ENCODE data around the gene PAFAH2. TPM values are rescaled to one million over a fixed set of nuclear protein-coding genes. Genes with fewer than 3 reads are reported as not detected.

PAFAH2 gene
- total and polyA plus RNA-seq, 2 of the 13 experiments (the other 11 are each of a cell fraction or from before 2014, with no cell fraction given) = 6.9 to 9.4 TPM

DNA sequence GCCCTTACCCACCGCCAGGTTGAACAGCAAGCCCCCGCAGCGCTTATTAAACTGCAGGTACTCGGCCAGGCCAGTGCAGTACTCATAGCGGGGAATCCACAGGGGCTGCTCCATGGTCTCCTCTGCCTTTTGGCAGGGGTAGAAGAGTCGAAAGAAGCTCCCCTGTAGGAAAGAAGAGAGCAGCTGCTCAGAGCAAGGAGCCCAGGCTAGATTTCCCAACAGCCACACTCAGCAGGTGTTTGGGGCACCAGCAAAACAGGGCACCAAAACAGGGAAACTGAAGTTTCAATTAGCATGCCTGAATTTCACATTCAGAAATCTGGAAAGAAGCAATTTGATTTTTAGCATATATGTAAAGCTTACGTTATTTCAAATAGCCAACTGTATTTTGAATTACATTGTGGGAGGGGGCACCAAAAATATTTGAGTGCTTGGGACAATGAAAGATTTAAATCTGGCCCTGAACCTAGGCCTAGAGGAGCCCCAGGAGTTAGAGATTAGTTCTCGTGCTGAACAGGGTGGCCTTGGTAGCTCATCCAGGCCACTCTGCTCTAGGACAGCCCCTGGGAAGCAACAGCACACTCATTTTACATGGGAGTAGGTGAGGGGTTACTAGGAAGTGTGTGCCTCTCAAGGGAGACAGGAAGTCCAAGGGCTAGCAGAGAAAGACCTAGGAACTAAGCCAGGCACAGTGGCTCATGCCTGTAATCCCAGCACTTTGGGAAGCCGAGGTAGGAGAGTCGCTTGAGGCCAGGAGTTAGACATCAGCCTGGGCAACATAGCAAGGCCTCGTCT, 8.2 kb downstream of the PAFAH2 start (continued):
- TF ChIP-seq FOXC1 (CRISPR knock-in tag; IDR thresholded peaks at IDR 0.05; ENCODE audit: borderline replicate concordance) (no peak), FOXK2 (IDR thresholded peaks at IDR 0.05) (no peak), SMARCE1 (IDR thresholded peaks at IDR 0.05; ENCODE audit: borderline replicate concordance) (no peak), ZNF124 (CRISPR knock-in tag; IDR thresholded peaks at IDR 0.05) (no peak)
- TF ChIP-seq, protein P1, sequence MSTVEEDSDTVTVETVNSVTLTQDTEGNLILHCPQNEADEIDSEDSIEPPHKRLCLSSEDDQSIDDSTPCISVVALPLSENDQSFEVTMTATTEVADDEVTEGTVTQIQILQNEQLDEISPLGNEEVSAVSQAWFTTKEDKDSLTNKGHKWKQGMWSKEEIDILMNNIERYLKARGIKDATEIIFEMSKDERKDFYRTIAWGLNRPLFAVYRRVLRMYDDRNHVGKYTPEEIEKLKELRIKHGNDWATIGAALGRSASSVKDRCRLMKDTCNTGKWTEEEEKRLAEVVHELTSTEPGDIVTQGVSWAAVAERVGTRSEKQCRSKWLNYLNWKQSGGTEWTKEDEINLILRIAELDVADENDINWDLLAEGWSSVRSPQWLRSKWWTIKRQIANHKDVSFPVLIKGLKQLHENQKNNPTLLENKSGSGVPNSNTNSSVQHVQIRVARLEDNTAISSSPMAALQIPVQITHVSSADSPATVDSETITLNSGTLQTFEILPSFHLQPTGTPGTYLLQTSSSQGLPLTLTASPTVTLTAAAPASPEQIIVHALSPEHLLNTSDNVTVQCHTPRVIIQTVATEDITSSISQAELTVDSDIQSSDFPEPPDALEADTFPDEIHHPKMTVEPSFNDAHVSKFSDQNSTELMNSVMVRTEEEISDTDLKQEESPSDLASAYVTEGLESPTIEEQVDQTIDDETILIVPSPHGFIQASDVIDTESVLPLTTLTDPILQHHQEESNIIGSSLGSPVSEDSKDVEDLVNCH (CRISPR knock-in tag; IDR thresholded peaks at IDR 0.05) = no peak

DNA sequence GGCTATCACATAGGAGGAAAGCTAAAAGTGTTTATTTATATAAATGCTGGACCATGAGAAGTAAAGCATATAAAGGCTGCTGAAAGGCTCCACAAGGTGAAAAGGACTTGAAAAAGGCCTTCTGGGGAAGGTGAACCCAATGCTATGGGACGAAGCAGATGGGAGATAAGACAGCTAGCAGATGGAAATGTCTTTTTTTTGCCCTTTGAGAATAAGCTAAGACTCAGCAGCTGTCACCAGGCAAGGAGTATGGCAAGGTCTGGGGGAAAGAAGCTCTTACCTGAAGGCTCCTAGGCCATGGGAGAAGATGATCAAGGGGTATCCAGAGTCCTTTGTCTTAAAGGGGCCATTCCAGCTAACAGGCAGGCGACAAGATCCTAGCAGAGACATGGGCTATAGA, 9.9 kb downstream of the PAFAH2 start:
- ATAC-seq (no peak), DNase-seq (ENCODE audit: low spot score) (no peak), FAIRE-seq (no peak)
- Histone ChIP-seq H3K4me2 (ENCODE audit: low read depth, low read length) (no peak overlapping the region), H2AFZ (ENCODE audit: low read length) (no peak overlapping the region), H3K9ac (ENCODE audit: insufficient read depth, low read depth, low read length) (no peak overlapping the region), H3K4me1 (ENCODE audit: insufficient read depth, low read length) (no peaks in the 10 kb centered on the region), H3K36me3 (replicated peaks in 1 of 2; ENCODE audit: control insufficient read depth in 1 of 2, insufficient read depth in 2 of 2, low read length in 2 of 2) (peaks cover 13 to 35% of the 10 kb centered on the region in 2 experiments), H3K27ac (ENCODE audit: extremely low read length, insufficient read depth, low read length) (no peak overlapping the region), H4K20me1 (ENCODE audit: insufficient read depth, low read length) (no peaks in the 10 kb centered on the region), H3K9me3 (ENCODE audit: low read length) (no peaks in the 10 kb centered on the region), H3K27me3 (ENCODE audit: control insufficient read depth in 1 of 2, insufficient read depth in 2 of 2, low read length in 2 of 2) (no peaks in the 10 kb centered on the region), H3K79me2 (ENCODE audit: insufficient read depth, low read length) (no peaks in the 10 kb centered on the region), H3K4me3 (replicated peaks in 1 of 3; ENCODE audit: insufficient read depth in 1 of 3, low read depth in 2 of 3, low read length in 3 of 3) (no peak overlapping the region)
- CTCF ChIA-PET (ENCODE audit: low intra/inter-chr PET ratio, low total read pairs) = no interaction called here
- BruUV-seq (replicated peaks) = no TSS peak
- POLR2A ChIA-PET = interaction anchor here (1.1 kb wide), 1 partner anchor 10 kb away, joined by 3 read pairs; the partner anchor contains the start of gene PAFAH2
- intact Hi-C loops (cut with micrococcal nuclease; ENCODE audit: unreplicated experiment) = no loop called here
- 98% methylated on average over 2 of the region's 2 CpGs for WGBS (ENCODE audit: low lambda C conversion rate)
- in situ Hi-C loops (cut with HindIII; ENCODE audit: extremely low pct_ligation_motif_present, low pct_unique_long_range_greater_than_20kb) = no loop called here
- TF ChIP-seq, protein P2, sequence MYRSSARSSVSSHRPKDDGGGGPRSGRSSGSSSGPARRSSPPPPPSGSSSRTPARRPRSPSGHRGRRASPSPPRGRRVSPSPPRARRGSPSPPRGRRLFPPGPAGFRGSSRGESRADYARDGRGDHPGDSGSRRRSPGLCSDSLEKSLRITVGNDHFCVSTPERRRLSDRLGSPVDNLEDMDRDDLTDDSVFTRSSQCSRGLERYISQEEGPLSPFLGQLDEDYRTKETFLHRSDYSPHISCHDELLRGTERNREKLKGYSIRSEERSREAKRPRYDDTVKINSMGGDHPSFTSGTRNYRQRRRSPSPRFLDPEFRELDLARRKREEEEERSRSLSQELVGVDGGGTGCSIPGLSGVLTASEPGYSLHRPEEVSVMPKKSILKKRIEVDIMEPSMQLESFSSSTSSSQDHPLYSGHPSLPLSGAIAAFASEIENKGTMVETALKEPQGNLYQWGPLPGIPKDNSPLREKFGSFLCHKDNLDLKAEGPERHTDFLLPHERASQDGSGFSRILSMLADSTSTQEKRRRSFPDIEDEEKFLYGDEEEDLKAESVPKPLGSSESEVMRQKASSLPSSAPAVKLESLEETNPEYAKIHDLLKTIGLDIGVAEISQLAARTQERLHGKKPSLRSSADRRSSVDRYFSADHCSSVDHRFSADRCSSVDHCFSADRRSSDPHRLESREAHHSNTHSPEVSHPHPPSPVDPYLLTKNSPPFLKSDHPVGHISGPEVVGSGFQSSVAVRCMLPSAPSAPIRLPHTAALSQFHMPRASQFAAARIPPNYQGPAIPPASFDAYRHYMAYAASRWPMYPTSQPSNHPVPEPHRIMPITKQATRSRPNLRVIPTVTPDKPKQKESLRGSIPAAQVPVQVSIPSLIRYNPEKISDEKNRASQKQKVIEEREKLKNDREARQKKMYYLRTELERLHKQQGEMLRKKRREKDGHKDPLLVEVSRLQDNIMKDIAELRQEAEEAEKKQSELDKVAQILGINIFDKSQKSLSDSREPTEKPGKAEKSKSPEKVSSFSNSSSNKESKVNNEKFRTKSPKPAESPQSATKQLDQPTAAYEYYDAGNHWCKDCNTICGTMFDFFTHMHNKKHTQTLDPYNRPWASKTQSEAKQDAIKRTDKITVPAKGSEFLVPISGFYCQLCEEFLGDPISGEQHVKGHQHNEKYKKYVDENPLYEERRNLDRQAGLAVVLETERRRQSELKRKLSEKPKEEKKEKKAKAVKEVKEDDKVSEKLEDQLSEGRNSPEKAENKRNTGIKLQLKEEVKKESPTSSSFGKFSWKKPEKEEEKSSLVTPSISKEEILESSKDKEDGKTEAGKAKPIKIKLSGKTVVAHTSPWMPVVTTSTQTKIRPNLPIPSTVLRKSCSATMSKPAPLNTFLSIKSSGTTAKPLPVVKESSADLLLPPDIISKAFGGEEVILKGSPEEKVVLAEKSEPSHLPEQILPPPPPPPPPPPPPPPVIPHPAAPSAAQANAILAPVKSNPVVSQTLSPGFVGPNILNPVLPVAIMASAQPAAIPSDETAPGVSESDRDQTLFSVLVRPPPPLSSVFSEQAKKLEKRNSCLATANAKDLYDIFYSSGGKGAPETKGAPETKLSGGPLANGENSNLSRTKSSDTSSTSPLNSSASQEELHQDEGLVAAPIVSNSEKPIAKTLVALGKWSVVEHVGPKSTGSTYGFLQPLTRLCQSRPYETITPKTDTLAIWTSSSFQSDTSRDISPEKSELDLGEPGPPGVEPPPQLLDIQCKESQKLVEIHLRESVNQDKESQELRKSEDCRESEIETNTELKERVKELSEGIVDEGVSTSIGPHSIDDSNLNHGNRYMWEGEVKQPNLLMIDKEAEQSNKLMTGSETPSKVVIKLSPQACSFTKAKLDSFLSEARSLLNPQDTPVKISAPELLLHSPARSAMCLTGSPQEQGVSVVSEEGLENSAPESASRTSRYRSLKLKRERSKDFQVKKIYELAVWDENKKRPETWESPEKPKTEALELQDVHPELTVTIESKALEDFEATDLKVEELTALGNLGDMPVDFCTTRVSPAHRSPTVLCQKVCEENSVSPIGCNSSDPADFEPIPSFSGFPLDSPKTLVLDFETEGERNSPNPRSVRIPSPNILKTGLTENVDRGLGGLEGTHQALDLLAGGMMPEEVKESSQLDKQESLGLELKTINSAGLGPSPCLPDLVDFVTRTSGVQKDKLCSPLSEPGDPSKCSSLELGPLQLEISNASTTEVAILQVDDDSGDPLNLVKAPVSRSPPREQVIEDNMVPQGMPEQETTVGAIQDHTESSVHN (CRISPR knock-in tag; IDR thresholded peaks at IDR 0.05) = no peak
- TF ChIP-seq ZNF792 (CRISPR knock-in tag; IDR thresholded peaks at IDR 0.05) (no peak), ZNF614 (CRISPR knock-in tag; IDR thresholded peaks at IDR 0.05; ENCODE audit: borderline replicate concordance) (no peak), MED1 (CRISPR knock-in tag; IDR thresholded peaks at IDR 0.05) (no peak), MATR3 (CRISPR knock-in tag; IDR thresholded peaks at IDR 0.05) (no peak), ZNF484 (CRISPR knock-in tag; IDR thresholded peaks at IDR 0.05; ENCODE audit: borderline replicate concordance, low read depth) (no peak), TMF1 (CRISPR knock-in tag; IDR thresholded peaks at IDR 0.05; ENCODE audit: low read depth) (no peak)
